NCI-H345 treated with DMSO at 0.1 percent for 48 hours (cell line): ENCODE measurements around the gene ARHGEF17.

Experiments used
- DNase-seq: peaks from one replicate; lab custom pipeline; 2025; ENCODE audit not compliant: unreplicated experiment; lab: John Stamatoyannopoulos, UW

ARHGEF17 gene

GRCh38 chr11:73313652-73314051 lies 5.6 kb downstream of the ARHGEF17 start:
- DNase-seq, result no peak

GRCh38 chr11:73314117-73314961 lies 6.3 kb downstream of the ARHGEF17 start:
- DNase-seq, result no peak

GRCh38 chr11:73315293-73316020 lies 7.4 kb downstream of the ARHGEF17 start:
- DNase-seq, result no peak

GRCh38 chr11:73316422-73316821 lies 8.3 kb downstream of the ARHGEF17 start:
- no peak for DNase-seq

- no peak for DNase-seq
Measured at GRCh38 chr11:73317373-73317772, 9.3 kb downstream of the ARHGEF17 start.

- no peak for DNase-seq
Measured at GRCh38 chr11:73317803-73318202, 9.7 kb downstream of the ARHGEF17 start.

GRCh38 chr11:73318501-73319011 lies 10.5 kb downstream of the ARHGEF17 start:
- no peak for DNase-seq

GRCh38 chr11:73320763-73321603 lies 12.9 kb downstream of the ARHGEF17 start:
- DNase-seq, result no peak

- DNase-seq, result no peak
Measured at GRCh38 chr11:73321604-73322381, 13.7 kb downstream of the ARHGEF17 start.

GRCh38 chr11:73322382-73323306 lies 14.6 kb downstream of the ARHGEF17 start:
- no peak for DNase-seq

- no peak for DNase-seq
Measured at GRCh38 chr11:73323464-73323863, 15.4 kb downstream of the ARHGEF17 start.

- DNase-seq, result no peak
Measured at GRCh38 chr11:73324116-73324515, 16.0 kb downstream of the ARHGEF17 start.

- DNase-seq, result no peak
Measured at GRCh38 chr11:73324665-73325035, 16.6 kb downstream of the ARHGEF17 start.

GRCh38 chr11:73325036-73325981 lies 17.2 kb downstream of the ARHGEF17 start:
- DNase-seq, result no peak

GRCh38 chr11:73326929-73327811 lies 19.1 kb downstream of the ARHGEF17 start:
- DNase-seq, result no peak

GRCh38 chr11:73327812-73328364 lies 19.8 kb downstream of the ARHGEF17 start:
- no peak for DNase-seq

- no peak for DNase-seq
Measured at GRCh38 chr11:73330569-73331093, 22.6 kb downstream of the ARHGEF17 start.
